DND-41 (cell line): ENCODE results near the gene ZBTB14.

ENCODE experiments used
- EZH2 ChIP-seq: IDR thresholded peaks from 3 replicates; pipeline ENCODE4 v1.6.1; 2012; ENCODE audit warnings: borderline replicate concordance, low read depth, mild to moderate bottlenecking, moderate library complexity, low read length, inconsistent platforms; ENCODE audit not compliant: severe bottlenecking
- TF ChIP-seq, protein P1 (sequence below): IDR thresholded peaks from 2 replicates; pipeline ENCODE4 v1.5.1; 2012; ENCODE audit warnings: borderline replicate concordance, low read length, moderate library complexity, mild to moderate bottlenecking; ENCODE audit not compliant: poor library complexity, severe bottlenecking; ENCODE audit errors: extremely low read depth

GRCh38 chr18:5284808-5285207 is 10.7 kb downstream of the ZBTB14 start:
- TF ChIP-seq EZH2, result no peak
- TF ChIP-seq, protein P1, sequence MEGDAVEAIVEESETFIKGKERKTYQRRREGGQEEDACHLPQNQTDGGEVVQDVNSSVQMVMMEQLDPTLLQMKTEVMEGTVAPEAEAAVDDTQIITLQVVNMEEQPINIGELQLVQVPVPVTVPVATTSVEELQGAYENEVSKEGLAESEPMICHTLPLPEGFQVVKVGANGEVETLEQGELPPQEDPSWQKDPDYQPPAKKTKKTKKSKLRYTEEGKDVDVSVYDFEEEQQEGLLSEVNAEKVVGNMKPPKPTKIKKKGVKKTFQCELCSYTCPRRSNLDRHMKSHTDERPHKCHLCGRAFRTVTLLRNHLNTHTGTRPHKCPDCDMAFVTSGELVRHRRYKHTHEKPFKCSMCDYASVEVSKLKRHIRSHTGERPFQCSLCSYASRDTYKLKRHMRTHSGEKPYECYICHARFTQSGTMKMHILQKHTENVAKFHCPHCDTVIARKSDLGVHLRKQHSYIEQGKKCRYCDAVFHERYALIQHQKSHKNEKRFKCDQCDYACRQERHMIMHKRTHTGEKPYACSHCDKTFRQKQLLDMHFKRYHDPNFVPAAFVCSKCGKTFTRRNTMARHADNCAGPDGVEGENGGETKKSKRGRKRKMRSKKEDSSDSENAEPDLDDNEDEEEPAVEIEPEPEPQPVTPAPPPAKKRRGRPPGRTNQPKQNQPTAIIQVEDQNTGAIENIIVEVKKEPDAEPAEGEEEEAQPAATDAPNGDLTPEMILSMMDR, result no peak
